Renal cortical epithelial cell (primary cell): ENCODE measurements around the gene DEFB125. TPM values are rescaled to one million over a fixed set of nuclear protein-coding genes. Genes with fewer than 3 reads are reported as not detected.

Source experiments
- DNase-seq: peaks from one replicate; pipeline ENCODE4 v3.0.0-alpha.2; 2011; ENCODE audit warnings: low read depth
- total RNA-seq: library from RNA; depleted of rRNA; stranded (reverse); fragments of >200 nt; gene quantifications from 2 replicates; pipeline ENCODE4 v1.2.3, GENCODE V29; 2014

DEFB125 gene
- total RNA-seq, 1 donor from 2014 or later, result not detected

DNA sequence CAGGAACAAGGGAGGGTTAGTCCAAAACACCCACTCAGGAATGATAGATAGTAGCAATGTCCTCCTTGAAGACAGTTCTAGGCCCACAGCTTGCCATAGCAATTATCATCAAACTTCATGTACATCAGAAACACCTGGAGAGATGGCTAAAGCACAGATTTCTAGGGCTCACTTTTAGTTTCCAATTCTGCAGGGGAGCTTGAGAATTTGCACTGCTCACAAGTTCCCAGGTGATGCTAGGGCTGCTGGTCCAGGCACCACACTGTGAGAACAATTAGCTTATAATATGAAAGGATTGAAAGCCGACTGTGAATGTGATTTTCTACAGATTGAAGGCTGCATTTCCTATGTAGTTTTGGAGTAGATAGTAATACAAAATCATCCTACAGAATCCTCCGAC is 58.4 kb downstream of the DEFB125 start:
- DNase-seq, result no peak

Other genes starting within 250 kb of the DEFB125 start
- not detected in 2 replicates for gene DEFB126, start 54.9 kb downstream of the DEFB125 start, total RNA-seq
- gene DEFB127, start 69.8 kb downstream of the DEFB125 start, total RNA-seq, result not detected in 2 replicates
- gene DEFB128, start 102.0 kb downstream of the DEFB125 start, total RNA-seq, result not detected in 2 replicates
- not detected in 2 replicates for gene DEFB129, start 139.6 kb downstream of the DEFB125 start, total RNA-seq
- gene DEFB132, start 170.1 kb downstream of the DEFB125 start, total RNA-seq, result not detected in 2 replicates
- 1.9 and 8.5 TPM in 2 replicates for gene C20orf96, start 203.1 kb downstream of the DEFB125 start, total RNA-seq
- 6.6 and 14.4 TPM in 2 replicates for gene ZCCHC3, start 209.9 kb downstream of the DEFB125 start, total RNA-seq
- gene SOX12, start 237.9 kb downstream of the DEFB125 start, total RNA-seq, result 2.6 and 12.7 TPM in 2 replicates